Breast epithelium (tissue), 3 donors: ENCODE measurements around the gene INMT.

ENCODE experiments used
- POLR2A ChIP-seq: fragments of 450-650 bp; IDR thresholded peaks from one replicate; pipeline ENCODE4 v1.6.1; 2016; ENCODE audit warnings: antibody characterized with exemption, mild to moderate bottlenecking, moderate library complexity
- TF ChIP-seq, protein P1 (sequence below), 3 donors: fragments of 450-650 bp; IDR thresholded peaks; one replicate each; pipeline ENCODE4 v1.5.1; 2016 to 2017; ENCODE audit warnings: antibody characterized with exemption in 3 of 3, mild to moderate bottlenecking in 3 of 3, moderate library complexity in 3 of 3

GRCh38 chr7:30728591-30729100, 23.3 kb upstream of the INMT start:
- TF ChIP-seq, protein P1, sequence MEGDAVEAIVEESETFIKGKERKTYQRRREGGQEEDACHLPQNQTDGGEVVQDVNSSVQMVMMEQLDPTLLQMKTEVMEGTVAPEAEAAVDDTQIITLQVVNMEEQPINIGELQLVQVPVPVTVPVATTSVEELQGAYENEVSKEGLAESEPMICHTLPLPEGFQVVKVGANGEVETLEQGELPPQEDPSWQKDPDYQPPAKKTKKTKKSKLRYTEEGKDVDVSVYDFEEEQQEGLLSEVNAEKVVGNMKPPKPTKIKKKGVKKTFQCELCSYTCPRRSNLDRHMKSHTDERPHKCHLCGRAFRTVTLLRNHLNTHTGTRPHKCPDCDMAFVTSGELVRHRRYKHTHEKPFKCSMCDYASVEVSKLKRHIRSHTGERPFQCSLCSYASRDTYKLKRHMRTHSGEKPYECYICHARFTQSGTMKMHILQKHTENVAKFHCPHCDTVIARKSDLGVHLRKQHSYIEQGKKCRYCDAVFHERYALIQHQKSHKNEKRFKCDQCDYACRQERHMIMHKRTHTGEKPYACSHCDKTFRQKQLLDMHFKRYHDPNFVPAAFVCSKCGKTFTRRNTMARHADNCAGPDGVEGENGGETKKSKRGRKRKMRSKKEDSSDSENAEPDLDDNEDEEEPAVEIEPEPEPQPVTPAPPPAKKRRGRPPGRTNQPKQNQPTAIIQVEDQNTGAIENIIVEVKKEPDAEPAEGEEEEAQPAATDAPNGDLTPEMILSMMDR (IDR thresholded peaks at IDR 0.05), result no peak
- TF ChIP-seq POLR2A, result no peak
